ENCODE data around the gene GDF9. TPM values are rescaled to one million over a fixed set of nuclear protein-coding genes. Genes with fewer than 3 reads are reported as not detected.

GDF9 gene
- total and polyA plus RNA-seq, 10 of the 15 experiments (the other 5 are each of a cell fraction or from before 2014, with no cell fraction given): 0.11 to 1.5 (median 0.34) TPM

DNA sequence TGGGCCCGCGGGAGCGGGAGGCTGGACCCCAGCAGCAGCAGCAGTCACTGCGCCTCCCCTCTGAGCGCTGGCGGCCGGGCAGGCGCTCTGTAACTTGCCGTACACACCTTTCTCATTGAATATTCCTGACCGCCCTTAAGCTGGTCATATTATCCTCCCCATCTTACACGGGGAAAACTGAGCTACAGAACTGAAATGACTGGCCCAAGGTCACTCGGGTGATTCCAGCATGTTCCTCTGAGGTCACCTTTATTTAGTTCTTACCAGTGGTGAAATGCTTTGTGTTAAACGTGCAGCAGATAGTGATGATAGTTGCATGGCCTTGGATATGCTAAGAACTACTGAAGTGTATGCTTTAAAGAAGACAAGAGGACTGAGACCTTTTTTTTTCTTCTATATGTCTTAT, 780 bp upstream of the GDF9 start:
- no peak for FAIRE-seq
- ChIA-PET POLR2A (interaction anchor here (0.7 to 1.3 kb wide), 5 partner anchors 10 to 226 kb away, joined by 3 to 4 read pairs (median 3); partner anchors contain the start of genes HSPA4 and SHROOM1), CTCF (interaction anchor here (0.7 to 7.2 kb wide), 7 partner anchors 16 to 481 kb away, joined by 3 to 46 read pairs (median 4); partner anchors contain the start of gene SHROOM1), RAD21 (ENCODE audit: unreplicated experiment) (interaction anchor here (0.8 kb wide), 1 partner anchor 47 kb away, joined by 3 read pairs; no protein-coding TSS in a partner anchor), SMC1A (ENCODE audit: uncharacterized antibody, unreplicated experiment) (interaction anchor here (0.6 to 1.5 kb wide), 6 partner anchors 10 to 400 kb away, joined by 3 to 7 read pairs (median 4); no protein-coding TSS in a partner anchor)
- Histone ChIP-seq H3K4me3 (peak overlapping the region; percentile 85), H3K36me3 (ENCODE audit: control insufficient read depth in 2 of 2, insufficient read depth in 2 of 2, low read length in 1 of 2) (peaks cover 1 to 17% of the 10 kb centered on the region in 2 experiments; a peak in 3 of 4 replicates), H3K79me2 (ENCODE audit: control insufficient read depth, insufficient read depth, low read length) (peaks cover 19% of the 10 kb centered on the region), H3K9me3 (replicated peaks; ENCODE audit: control insufficient read depth, insufficient read depth, low read length) (no peaks in the 10 kb centered on the region), H4K20me1 (ENCODE audit: control insufficient read depth, insufficient read depth) (no peaks in the 10 kb centered on the region), H2AFZ (ENCODE audit: control insufficient read depth, low read depth, low read length) (peak overlapping the region; percentile 82), H3K27ac (ENCODE audit: control insufficient read depth, insufficient read depth) (peak overlapping the region; percentile 78), H3K27me3 (replicated peaks in 1 of 2; ENCODE audit: control insufficient read depth in 2 of 2, insufficient read depth in 2 of 2, low read length in 1 of 2) (no peaks in the 10 kb centered on the region), H3K4me1 (ENCODE audit: control insufficient read depth, insufficient read depth, low read length) (peaks cover 3% of the 10 kb centered on the region), H3K4me2 (ENCODE audit: control insufficient read depth, insufficient read depth) (peak overlapping the region; percentile 76), H3K9ac (ENCODE audit: control insufficient read depth, insufficient read depth, low read length) (peak overlapping the region; percentile 92)
- TF ChIP-seq, protein P1, sequence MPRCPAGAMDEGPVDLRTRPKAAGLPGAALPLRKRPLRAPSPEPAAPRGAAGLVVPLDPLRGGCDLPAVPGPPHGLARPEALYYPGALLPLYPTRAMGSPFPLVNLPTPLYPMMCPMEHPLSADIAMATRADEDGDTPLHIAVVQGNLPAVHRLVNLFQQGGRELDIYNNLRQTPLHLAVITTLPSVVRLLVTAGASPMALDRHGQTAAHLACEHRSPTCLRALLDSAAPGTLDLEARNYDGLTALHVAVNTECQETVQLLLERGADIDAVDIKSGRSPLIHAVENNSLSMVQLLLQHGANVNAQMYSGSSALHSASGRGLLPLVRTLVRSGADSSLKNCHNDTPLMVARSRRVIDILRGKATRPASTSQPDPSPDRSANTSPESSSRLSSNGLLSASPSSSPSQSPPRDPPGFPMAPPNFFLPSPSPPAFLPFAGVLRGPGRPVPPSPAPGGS (IDR thresholded peaks at IDR 0.05; ENCODE audit: borderline replicate concordance, insufficient read depth, low read depth, low read length, poor library complexity, severe bottlenecking): no peak
- intact Hi-C loops (cut with micrococcal nuclease; ENCODE audit: unreplicated experiment): loop anchor here (2.0 to 5.0 kb wide), 2 partner anchors 36 to 205 kb away; partner anchors contain the start of gene SHROOM1
- ATAC-seq: peak; percentile 54
- WGBS (ENCODE audit: insufficient coverage, insufficient replicate concordance, low lambda C conversion rate, missing lambda C conversion rate): 1% methylated on average over 13 of the region's 13 CpGs
- BruUV-seq (replicated peaks): no TSS peak
- in situ Hi-C loops (cut with MboI): no loop called here
- no peak for DNase-seq (ENCODE audit: low read depth, low spot score)

DNA sequence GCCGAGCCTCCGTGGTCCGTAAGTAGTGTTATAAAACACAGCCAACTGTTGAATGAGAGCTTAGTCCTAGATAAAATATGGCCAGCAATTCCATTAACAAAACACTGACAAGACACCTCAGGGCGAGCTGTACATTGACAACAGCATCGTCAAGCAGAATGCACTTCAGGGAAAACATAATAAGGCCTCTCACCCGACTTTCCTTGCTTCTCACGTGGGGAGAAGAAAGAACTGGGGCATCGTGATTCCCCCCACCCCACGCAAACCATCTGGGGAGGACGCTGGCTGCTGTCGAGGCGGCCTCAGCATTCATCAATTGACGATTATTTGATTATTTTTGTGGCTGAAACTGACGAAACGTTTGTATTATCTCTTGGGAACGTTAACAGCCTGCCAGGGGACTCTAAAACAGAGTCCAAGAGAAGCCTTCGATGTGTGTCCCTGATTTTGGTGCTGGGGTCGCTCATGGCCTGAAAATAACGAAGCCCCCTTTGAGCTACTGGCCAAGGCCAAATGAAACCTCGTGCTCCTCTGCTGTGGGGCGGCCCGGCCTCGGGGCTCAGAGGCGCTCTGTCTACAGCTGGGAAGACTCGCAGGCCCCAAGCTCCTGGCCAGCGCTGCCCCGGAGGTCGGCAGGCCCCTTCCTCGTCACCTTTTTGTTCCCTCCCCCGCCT, 464 bp downstream of the GDF9 start:
- BruUV-seq (replicated peaks): TSS peak; percentile 93
- WGBS (ENCODE audit: insufficient coverage, insufficient replicate concordance, low lambda C conversion rate, missing lambda C conversion rate): 44% methylated on average over 30 of the region's 30 CpGs
- in situ Hi-C loops (cut with MboI) (no loop called here), intact Hi-C loops (cut with micrococcal nuclease; ENCODE audit: unreplicated experiment) (loop anchor here (2.0 to 5.0 kb wide), 2 partner anchors 35 to 204 kb away; partner anchors contain the start of gene SHROOM1)
- Histone ChIP-seq H3K36me3 (ENCODE audit: control insufficient read depth in 2 of 2, insufficient read depth in 2 of 2, low read length in 1 of 2) (peaks cover 1 to 12% of the 10 kb centered on the region in 2 experiments; a peak in 2 of 4 replicates), H3K79me2 (ENCODE audit: control insufficient read depth, insufficient read depth, low read length) (peaks cover 19% of the 10 kb centered on the region), H3K27me3 (replicated peaks in 1 of 2; ENCODE audit: control insufficient read depth in 2 of 2, insufficient read depth in 2 of 2, low read length in 1 of 2) (no peaks in the 10 kb centered on the region), H3K9ac (ENCODE audit: control insufficient read depth, insufficient read depth, low read length) (peak overlapping the region; percentile 92), H3K4me3 (peak overlapping the region; percentile 85), H3K4me2 (ENCODE audit: control insufficient read depth, insufficient read depth) (peak overlapping the region; percentile 78), H3K9me3 (replicated peaks; ENCODE audit: control insufficient read depth, insufficient read depth, low read length) (no peaks in the 10 kb centered on the region), H2AFZ (ENCODE audit: control insufficient read depth, low read depth, low read length) (peak overlapping the region; percentile 82), H3K27ac (ENCODE audit: control insufficient read depth, insufficient read depth) (peak overlapping the region; percentile 78), H4K20me1 (ENCODE audit: control insufficient read depth, insufficient read depth) (no peaks in the 10 kb centered on the region), H3K4me1 (ENCODE audit: control insufficient read depth, insufficient read depth, low read length) (peaks cover 3% of the 10 kb centered on the region)
- peak; percentile 60 for ATAC-seq
- SMC1A ChIA-PET (ENCODE audit: uncharacterized antibody, unreplicated experiment): interaction anchor here (0.5 to 2.1 kb wide), 13 partner anchors 17 to 450 kb away, joined by 3 to 7 read pairs (median 4); partner anchors contain the start of gene SHROOM1
- RAD21 ChIA-PET (ENCODE audit: unreplicated experiment): interaction anchor here (0.6 to 1.5 kb wide), 7 partner anchors 17 to 479 kb away, joined by 3 to 6 read pairs (median 3); no protein-coding TSS in a partner anchor
- CTCF ChIA-PET: interaction anchor here (0.7 to 7.2 kb wide), 11 partner anchors 18 to 686 kb away, joined by 3 to 46 read pairs (median 3); partner anchors contain the start of gene SHROOM1
- FAIRE-seq: no peak
- no peak for DNase-seq (ENCODE audit: low read depth, low spot score)
- POLR2A ChIA-PET: interaction anchor here (0.6 to 0.9 kb wide), 2 partner anchors 35 to 128 kb away, joined by 3 read pairs; partner anchors contain the start of gene SHROOM1
- TF ChIP-seq BMI1 (IDR thresholded peaks at IDR 0.05; ENCODE audit: borderline replicate concordance) (no peak), ZNF622 (IDR thresholded peaks at IDR 0.05) (no peak), KLF5 (IDR thresholded peaks at IDR 0.05; ENCODE audit: partially characterized antibody) (no peak), POLR2AphosphoS2 (IDR thresholded peaks at IDR 0.05; ENCODE audit: low read depth, low read length) (no peak), MYC (IDR thresholded peaks at IDR 0.05; ENCODE audit: insufficient read depth, insufficient read length, insufficient replicate concordance, low read length, severe bottlenecking) (no peak)
- TF ChIP-seq, protein P2, sequence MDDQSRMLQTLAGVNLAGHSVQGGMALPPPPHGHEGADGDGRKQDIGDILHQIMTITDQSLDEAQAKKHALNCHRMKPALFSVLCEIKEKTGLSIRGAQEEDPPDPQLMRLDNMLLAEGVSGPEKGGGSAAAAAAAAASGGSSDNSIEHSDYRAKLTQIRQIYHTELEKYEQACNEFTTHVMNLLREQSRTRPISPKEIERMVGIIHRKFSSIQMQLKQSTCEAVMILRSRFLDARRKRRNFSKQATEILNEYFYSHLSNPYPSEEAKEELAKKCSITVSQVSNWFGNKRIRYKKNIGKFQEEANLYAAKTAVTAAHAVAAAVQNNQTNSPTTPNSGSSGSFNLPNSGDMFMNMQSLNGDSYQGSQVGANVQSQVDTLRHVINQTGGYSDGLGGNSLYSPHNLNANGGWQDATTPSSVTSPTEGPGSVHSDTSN (IDR thresholded peaks at IDR 0.05; ENCODE audit: insufficient replicate concordance, low read depth, low read length): no peak

Measured in GM12878 (cell line).